ENCODE results near the gene ZNF836. TPM values are rescaled to one million over a fixed set of nuclear protein-coding genes. Genes with fewer than 3 reads are reported as not detected.

Gene ZNF836
- total RNA-seq, 1 donor from 2014 or later, result 14.5 TPM

DNA sequence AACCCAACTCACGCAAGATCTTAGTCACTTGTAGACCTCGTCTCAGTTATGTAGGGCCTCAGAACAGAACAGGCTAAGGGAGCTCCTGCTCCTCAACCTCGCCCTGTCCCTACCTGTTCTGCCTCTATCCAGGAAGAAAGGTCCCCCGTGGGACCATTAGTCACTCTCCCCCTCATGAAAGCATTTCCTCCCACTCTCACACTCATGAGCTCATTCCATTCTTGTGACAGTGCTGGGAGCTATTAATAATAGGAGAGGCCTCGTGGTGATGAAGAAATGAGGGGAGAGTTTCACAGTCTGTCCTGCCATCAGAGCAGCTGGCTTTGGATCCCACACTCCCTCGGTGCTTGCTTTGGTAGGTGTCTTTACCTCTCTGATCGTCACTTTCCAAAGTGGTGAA is 28.6 kb upstream of the ZNF836 start:
- peaks cover 26% of the 10 kb centered on the region for H3K36me3 Mint-ChIP-seq (ENCODE audit: low read depth)
- no peaks in the 10 kb centered on the region for H3K27me3 Mint-ChIP-seq (ENCODE audit: low read depth)
- H3K9me3 Mint-ChIP-seq (ENCODE audit: low read depth), result no peaks in the 10 kb centered on the region
- H3K4me3 Mint-ChIP-seq (ENCODE audit: unreplicated experiment), result peak overlapping the region; percentile 29
- peaks cover 47% of the 10 kb centered on the region for H3K4me1 Mint-ChIP-seq (ENCODE audit: low read depth)
- no peak for DNase-seq (ENCODE audit: low spot score)
- peak overlapping the region; percentile 98 for H3K27ac Mint-ChIP-seq (ENCODE audit: unreplicated experiment)
- TF ChIP-seq, protein P1, sequence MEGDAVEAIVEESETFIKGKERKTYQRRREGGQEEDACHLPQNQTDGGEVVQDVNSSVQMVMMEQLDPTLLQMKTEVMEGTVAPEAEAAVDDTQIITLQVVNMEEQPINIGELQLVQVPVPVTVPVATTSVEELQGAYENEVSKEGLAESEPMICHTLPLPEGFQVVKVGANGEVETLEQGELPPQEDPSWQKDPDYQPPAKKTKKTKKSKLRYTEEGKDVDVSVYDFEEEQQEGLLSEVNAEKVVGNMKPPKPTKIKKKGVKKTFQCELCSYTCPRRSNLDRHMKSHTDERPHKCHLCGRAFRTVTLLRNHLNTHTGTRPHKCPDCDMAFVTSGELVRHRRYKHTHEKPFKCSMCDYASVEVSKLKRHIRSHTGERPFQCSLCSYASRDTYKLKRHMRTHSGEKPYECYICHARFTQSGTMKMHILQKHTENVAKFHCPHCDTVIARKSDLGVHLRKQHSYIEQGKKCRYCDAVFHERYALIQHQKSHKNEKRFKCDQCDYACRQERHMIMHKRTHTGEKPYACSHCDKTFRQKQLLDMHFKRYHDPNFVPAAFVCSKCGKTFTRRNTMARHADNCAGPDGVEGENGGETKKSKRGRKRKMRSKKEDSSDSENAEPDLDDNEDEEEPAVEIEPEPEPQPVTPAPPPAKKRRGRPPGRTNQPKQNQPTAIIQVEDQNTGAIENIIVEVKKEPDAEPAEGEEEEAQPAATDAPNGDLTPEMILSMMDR (IDR thresholded peaks at IDR 0.05), result no peak

- peaks cover 16% of the 10 kb centered on the region for H3K36me3 Mint-ChIP-seq (ENCODE audit: low read depth)
Measured at GRCh38 chr19:52198678-52199077, 27.3 kb upstream of the ZNF836 start.

GRCh38 chr19:52197964-52198363 is 26.5 kb upstream of the ZNF836 start:
- TF ChIP-seq, protein P1 (IDR thresholded peaks at IDR 0.05), result no peak
- Mint-ChIP-seq H3K27me3 (ENCODE audit: low read depth) (no peaks in the 10 kb centered on the region), H3K9me3 (ENCODE audit: low read depth) (no peaks in the 10 kb centered on the region), H3K4me3 (ENCODE audit: unreplicated experiment) (no peak overlapping the region), H3K27ac (ENCODE audit: unreplicated experiment) (peak overlapping the region; percentile 32), H3K4me1 (ENCODE audit: low read depth) (peaks cover 60% of the 10 kb centered on the region), H3K36me3 (ENCODE audit: low read depth) (peaks cover 14% of the 10 kb centered on the region)
- DNase-seq (ENCODE audit: low spot score), result no peak

More at GRCh38 chr19:52198678-52199077, 27.3 kb upstream of the ZNF836 start:
- Mint-ChIP-seq H3K9me3 (ENCODE audit: low read depth) (no peaks in the 10 kb centered on the region), H3K27me3 (ENCODE audit: low read depth) (no peaks in the 10 kb centered on the region), H3K4me1 (ENCODE audit: low read depth) (peaks cover 56% of the 10 kb centered on the region), H3K4me3 (ENCODE audit: unreplicated experiment) (no peak overlapping the region), H3K27ac (ENCODE audit: unreplicated experiment) (peak overlapping the region; percentile 51)
- no peak for DNase-seq (ENCODE audit: low spot score)
- TF ChIP-seq, protein P1 (IDR thresholded peaks at IDR 0.05), result no peak

DNA sequence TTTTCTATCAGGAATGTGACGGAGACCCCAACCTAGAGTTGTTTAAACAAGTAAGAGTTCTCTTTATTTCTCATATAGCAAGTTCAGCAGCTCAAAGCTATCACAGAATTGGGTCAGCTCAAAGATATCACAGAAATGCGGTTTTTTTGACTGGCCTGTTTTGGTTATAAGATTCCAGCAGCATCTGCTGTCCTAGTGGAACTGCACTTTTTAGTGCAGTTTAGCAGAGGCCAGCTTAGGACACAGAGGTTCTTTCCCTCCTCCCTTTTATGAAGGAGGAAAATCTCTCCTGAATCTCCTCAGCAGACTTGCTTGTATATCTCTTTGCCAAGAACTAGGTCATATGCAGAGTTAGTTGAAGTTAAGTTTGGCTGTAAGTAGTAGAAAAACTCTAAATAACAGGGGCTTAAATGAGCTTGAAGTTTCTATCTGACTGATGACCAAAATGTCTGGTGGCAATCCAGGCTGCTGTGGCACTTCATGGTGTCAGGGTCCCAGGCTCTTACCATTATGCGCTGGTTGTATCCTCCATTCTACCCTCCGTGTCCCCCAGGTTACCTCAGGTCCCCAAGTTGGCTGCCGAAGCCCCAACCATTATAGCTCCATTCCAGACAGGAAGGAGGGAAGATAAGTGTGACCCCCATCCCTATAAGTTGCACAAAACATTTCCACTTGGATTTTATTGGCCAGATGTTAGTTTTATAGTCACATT is 25.0 kb upstream of the ZNF836 start:
- TF ChIP-seq, protein P1 (IDR thresholded peaks at IDR 0.05), result no peak
- peaks cover 67% of the 10 kb centered on the region for H3K4me1 Mint-ChIP-seq (ENCODE audit: low read depth)
- H3K4me3 Mint-ChIP-seq (ENCODE audit: unreplicated experiment), result no peak overlapping the region
- DNase-seq (ENCODE audit: low spot score), result no peak
- H3K27me3 Mint-ChIP-seq (ENCODE audit: low read depth), result no peaks in the 10 kb centered on the region
- H3K36me3 Mint-ChIP-seq (ENCODE audit: low read depth), result peaks cover 8% of the 10 kb centered on the region
- peak overlapping the region; percentile 4 for H3K27ac Mint-ChIP-seq (ENCODE audit: unreplicated experiment)
- H3K9me3 Mint-ChIP-seq (ENCODE audit: low read depth), result no peaks in the 10 kb centered on the region

DNA sequence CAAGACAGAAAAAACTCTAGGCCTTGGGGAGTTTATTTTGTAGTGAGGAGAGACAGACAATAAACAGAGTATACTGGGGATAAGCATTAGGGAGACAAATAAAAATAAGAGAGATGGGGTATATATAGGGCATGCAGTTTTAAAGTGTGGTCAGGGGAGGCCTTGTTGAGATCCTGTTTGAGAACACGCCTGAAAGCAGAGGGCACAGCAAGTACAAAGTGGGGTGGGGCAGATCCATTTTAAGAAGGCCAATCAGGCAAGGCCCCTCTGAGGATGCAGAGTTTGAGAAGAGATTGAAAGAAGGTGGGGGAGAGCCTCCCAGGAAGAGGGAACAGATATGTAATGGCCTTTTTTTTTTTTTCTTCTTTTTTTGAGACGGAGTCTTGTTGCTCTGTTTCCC is 20.5 kb upstream of the ZNF836 start:
- Mint-ChIP-seq H3K27me3 (ENCODE audit: low read depth) (no peaks in the 10 kb centered on the region), H3K36me3 (ENCODE audit: low read depth) (peaks cover 6% of the 10 kb centered on the region), H3K4me3 (ENCODE audit: unreplicated experiment) (peak overlapping the region; percentile 98), H3K27ac (ENCODE audit: unreplicated experiment) (peak overlapping the region; percentile 72), H3K4me1 (ENCODE audit: low read depth) (peaks cover 56% of the 10 kb centered on the region), H3K9me3 (ENCODE audit: low read depth) (no peaks in the 10 kb centered on the region)
- TF ChIP-seq, protein P1 (IDR thresholded peaks at IDR 0.05), result no peak
- DNase-seq (ENCODE audit: low spot score), result no peak

Measured in chondrocyte (in vitro differentiated cells).